ENCODE measurements around the gene TFCP2.
A peak's percentile ranks its signal among the peaks of the same experiment; 100 is the strongest.

Gene TFCP2

GRCh38 chr12:51222461-51222860, 49.5 kb upstream of the TFCP2 start:
- Histone ChIP-seq H3K4me1 (ENCODE audit: control insufficient read depth, insufficient read depth, low read length) (peaks cover 9% of the 10 kb centered on the region), H3K4me3 (ENCODE audit: low read depth, low read length) (no peak overlapping the region), H3K27ac (ENCODE audit: extremely low read depth, low read depth, low read length) (no peak overlapping the region), H3K36me3 (ENCODE audit: control insufficient read depth in 2 of 2, insufficient read depth in 1 of 2, low read length in 2 of 2) (peaks cover 0 to 5% of the 10 kb centered on the region in 2 experiments; a peak in 1 of 3 replicates), H3K9me3 (ENCODE audit: control insufficient read depth, insufficient read depth, low read depth, low read length) (no peaks in the 10 kb centered on the region)
- CTCF ChIA-PET, result no interaction called here
- POLR2A ChIA-PET, result no interaction called here
- TF ChIP-seq ZNF416 (tag by site-specific recombination; IDR thresholded peaks at IDR 0.05) (no peak), FEZF1 (tag by site-specific recombination; IDR thresholded peaks at IDR 0.05) (peak; percentile 49), ZNF629 (tag by site-specific recombination; IDR thresholded peaks at IDR 0.05) (no peak), ZNF423 (tag by site-specific recombination; IDR thresholded peaks at IDR 0.05) (no peak), MZF1 (tag by site-specific recombination; IDR thresholded peaks at IDR 0.05; ENCODE audit: borderline replicate concordance) (no peak), ZNF324 (tag by site-specific recombination; IDR thresholded peaks at IDR 0.05) (no peak), RBAK (tag by site-specific recombination; IDR thresholded peaks at IDR 0.05) (no peak), PRDM2 (tag by site-specific recombination; IDR thresholded peaks at IDR 0.05; ENCODE audit: borderline replicate concordance) (no peak), ZNF624 (tag by site-specific recombination; IDR thresholded peaks at IDR 0.05) (no peak), ZNF335 (tag by site-specific recombination; conservative IDR thresholded peaks at IDR 0.05) (0 out of 2 replicates have a peak, but pooled peaks have one; percentile 6), SALL2 (tag by site-specific recombination; IDR thresholded peaks at IDR 0.05; ENCODE audit: borderline replicate concordance) (no peak), BCL11B (tag by site-specific recombination; IDR thresholded peaks at IDR 0.05; ENCODE audit: low read depth) (no peak), PRDM6 (tag by site-specific recombination; IDR thresholded peaks at IDR 0.05) (peak; percentile 50; the same call in 1 of the 2 replicates), ZNF707 (tag by site-specific recombination; IDR thresholded peaks at IDR 0.05) (no peak), ZNF777 (tag by site-specific recombination; IDR thresholded peaks at IDR 0.05; ENCODE audit: borderline replicate concordance) (no peak), ZNF521 (tag by site-specific recombination; IDR thresholded peaks at IDR 0.05) (no peak), ZNF580 (tag by site-specific recombination; IDR thresholded peaks at IDR 0.05) (no peak), ZFP37 (tag by site-specific recombination; IDR thresholded peaks at IDR 0.05) (no peak), ZNF621 (tag by site-specific recombination; IDR thresholded peaks at IDR 0.05) (no peak), CTCF (tag by site-specific recombination; IDR thresholded peaks at IDR 0.05) (no peak), KLF17 (tag by site-specific recombination; IDR thresholded peaks at IDR 0.05) (no peak), HIC1 (tag by site-specific recombination; IDR thresholded peaks at IDR 0.05) (no peak), KLF1 (tag by site-specific recombination; IDR thresholded peaks at IDR 0.05) (no peak)
